Measurements from ENCODE around the gene PAOX.

Gene PAOX

DNA sequence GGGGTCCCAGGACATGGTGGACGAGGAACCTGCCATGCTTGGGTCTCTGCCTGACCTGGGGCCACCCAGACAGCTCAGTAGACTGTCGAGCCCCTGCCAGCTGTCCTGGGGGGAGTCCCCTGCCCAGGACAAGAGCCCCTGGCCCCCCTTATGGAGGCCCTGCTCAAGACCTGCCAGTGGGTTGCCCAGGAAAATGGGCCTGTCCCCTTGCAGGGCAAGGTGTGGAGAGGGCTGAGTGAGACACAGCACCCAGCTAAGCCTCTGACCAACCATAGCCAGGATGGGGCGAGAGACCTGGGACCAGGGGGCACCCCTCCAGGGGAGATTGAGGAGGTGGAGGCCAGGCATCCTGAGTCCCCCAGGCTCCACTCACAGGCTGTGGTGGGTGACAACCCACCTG, 23.1 kb upstream of the PAOX start:
- no peak for TF ChIP-seq ZFX (IDR thresholded peaks at IDR 0.05; ENCODE audit: borderline replicate concordance)
- TF ChIP-seq, protein P1, sequence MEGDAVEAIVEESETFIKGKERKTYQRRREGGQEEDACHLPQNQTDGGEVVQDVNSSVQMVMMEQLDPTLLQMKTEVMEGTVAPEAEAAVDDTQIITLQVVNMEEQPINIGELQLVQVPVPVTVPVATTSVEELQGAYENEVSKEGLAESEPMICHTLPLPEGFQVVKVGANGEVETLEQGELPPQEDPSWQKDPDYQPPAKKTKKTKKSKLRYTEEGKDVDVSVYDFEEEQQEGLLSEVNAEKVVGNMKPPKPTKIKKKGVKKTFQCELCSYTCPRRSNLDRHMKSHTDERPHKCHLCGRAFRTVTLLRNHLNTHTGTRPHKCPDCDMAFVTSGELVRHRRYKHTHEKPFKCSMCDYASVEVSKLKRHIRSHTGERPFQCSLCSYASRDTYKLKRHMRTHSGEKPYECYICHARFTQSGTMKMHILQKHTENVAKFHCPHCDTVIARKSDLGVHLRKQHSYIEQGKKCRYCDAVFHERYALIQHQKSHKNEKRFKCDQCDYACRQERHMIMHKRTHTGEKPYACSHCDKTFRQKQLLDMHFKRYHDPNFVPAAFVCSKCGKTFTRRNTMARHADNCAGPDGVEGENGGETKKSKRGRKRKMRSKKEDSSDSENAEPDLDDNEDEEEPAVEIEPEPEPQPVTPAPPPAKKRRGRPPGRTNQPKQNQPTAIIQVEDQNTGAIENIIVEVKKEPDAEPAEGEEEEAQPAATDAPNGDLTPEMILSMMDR (IDR thresholded peaks at IDR 0.05), result no peak

DNA sequence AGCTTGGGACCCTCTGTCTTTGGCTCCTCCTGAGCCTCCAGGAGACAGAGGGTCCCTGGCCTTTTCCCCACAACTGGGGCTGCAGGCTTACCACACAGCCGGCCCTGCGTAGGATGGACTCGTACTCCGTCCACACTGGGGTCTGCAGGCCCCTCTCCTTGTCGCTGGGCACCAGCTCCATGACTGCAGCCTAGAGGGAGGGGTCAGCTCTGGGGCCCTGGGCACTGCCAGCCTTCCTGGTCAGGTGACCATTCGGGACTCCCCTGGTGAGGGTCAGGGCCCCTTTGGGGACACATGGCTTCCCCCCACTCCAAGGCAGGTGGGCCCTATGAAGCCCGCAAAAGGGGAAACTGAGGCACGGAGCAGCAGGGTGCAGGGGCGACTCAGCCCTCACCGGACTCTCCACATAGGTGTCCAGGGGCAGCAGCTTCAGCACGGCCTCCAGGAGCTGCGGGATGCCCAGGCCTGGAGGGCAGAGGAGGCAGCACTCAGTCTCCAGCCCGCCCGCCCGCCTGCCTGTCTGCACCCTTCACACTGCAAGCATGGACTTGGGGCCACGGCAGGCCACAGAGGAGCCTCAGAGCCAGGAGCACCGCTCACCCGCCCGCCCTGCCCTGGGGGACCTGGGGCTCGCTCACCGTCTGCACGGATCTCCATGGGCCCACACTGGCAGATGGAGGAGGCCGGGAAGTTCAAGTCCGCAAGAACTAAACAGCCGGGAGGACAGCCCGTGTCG, 22.3 kb upstream of the PAOX start:
- peak overlapping the region; percentile 97 for H3K27ac ChIP-seq
- no peak for TF ChIP-seq ZFX (IDR thresholded peaks at IDR 0.05; ENCODE audit: borderline replicate concordance)
- TF ChIP-seq, protein P1 (IDR thresholded peaks at IDR 0.05), result no peak

More for the DNA sequence above, 23.1 kb upstream of the PAOX start:
- H3K27ac ChIP-seq, result no peak overlapping the region

DNA sequence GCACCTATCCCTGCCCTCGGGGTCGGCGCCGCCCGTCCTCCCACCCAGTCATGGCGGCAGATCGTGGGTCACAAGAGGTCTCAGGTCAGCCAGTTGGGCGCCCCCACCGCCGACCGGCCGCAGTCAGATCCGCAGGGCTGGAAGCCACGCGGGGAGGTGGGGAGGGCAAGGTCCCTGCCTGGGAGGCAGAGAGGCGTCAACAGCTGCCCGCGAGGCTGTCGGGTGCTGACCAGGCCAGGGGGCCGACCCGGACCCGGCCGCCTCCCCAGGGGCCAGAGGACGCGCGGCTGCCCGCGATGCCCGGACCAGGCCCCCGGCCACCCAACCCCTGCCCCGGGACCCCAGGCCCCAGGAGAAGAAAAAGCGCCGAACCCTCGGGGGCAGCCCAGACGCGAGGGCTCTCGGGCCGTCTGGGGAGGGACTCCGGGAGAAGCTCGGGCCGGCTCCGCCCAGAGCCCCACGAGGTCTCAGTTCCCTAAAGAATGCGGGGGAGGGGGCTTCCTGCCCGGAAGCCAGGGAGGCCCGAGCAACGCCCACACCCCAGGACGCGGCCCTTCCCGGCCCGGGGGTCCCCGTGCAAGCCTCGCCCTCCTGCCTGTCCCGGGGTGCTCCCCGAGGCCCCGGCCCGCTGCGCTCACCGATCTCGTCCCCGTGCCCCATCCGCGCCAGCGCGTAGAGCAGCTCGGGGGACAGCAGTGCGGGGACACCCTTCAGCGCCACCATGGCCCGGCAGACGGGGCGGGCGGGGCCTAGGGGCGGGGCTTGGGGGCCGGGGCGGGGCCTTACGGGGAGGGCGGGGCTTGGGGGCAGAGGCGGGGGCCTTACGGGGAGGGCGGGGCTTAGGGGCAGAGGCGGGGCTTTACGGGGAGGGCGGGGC, 21.5 kb upstream of the PAOX start, which contains the start of gene FUOM:
Gene FUOM, minus strand, starts transcription at position 735 of the 877 bp plus-strand sequence. Its CDS starts 12 bp downstream, at position 723.
- TF ChIP-seq, protein P1 (IDR thresholded peaks at IDR 0.05), result no peak
- no peak for TF ChIP-seq ZFX (IDR thresholded peaks at IDR 0.05; ENCODE audit: borderline replicate concordance)
- peak within 1 kb of the TSS; percentile 97 for H3K27ac ChIP-seq

DNA sequence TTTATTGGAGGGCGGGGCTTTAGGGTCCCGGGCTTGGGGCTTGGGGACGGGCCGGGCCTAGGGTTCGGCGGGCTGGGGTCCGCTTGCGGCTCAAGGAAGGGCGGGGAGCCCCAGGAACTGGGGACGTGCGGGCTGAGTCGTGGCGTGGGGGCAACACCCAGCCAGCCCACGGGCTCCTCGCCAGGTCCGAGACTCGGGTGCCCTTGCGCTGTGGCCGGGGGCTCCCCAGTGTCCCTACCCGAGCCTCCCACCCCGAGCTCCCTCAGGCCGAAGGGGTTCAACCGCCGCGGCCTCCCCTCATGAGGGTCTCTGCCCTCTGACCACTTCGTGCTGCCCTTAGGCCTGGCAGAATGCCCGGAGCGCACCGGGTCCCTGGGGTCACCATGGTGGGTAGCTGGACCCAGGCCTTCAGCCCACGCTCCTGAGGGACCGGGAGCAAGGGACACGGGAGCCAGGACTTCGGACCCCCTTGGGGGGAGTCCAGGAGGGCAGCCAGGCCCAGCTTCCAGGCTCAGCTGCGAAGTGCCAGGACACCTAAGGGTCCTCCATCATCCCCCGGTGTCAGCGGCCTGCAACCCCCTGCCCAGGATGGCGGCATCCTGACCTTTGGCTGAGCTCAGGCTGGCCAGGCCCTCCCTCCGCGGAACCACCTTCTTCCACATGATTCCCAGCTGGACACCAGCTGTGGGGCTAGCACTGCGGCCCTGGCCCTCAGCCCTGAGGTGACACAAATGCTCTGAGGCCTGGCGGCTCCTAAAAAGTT, 20.7 kb upstream of the PAOX start:
- TF ChIP-seq, protein P1 (IDR thresholded peaks at IDR 0.05), result no peak
- TF ChIP-seq ZFX (IDR thresholded peaks at IDR 0.05; ENCODE audit: borderline replicate concordance), result no peak
- peak overlapping the region; percentile 97 for H3K27ac ChIP-seq

DNA sequence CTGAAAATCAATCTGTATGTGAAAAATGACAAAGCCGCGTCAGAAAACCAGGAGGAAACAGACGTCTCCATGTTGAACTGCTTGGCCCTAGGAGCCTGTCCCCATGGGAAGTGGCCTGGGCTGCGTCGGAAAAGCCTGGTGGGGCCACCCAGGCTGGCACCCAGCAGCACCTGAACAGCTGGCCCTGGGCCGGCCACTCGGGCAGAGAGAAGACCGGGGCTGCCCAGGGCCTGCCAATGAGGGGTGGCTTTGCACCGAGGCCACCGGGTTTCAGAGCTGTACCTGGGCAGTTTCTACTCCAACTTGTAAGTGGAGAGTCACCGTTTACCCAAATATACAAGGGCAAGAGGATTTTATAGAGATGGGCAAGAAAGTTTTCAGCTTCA, 20.1 kb upstream of the PAOX start:
- no peak for TF ChIP-seq ZFX (IDR thresholded peaks at IDR 0.05; ENCODE audit: borderline replicate concordance)
- TF ChIP-seq, protein P1 (IDR thresholded peaks at IDR 0.05), result no peak
- peak overlapping the region; percentile 97 for H3K27ac ChIP-seq

DNA sequence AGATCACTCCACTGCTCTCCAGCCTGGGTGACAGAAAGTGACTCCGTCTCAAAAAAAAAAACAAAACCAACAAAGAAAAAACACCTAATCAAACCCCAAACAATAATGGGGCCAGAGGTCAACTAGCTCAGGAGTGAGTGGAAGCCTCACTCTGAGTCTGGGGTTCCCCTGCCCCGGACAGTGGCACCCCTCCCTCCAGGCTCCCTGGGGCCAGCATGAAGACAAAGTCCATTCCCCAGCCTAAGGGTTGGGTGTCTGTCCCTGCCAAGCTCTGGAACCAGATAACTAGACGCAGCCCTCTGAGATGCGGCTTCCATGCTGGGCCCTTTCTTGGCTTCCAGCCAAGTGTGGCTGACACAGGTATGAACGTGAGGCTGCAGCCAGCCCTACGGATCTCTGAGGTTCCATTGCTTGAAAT, 19.5 kb upstream of the PAOX start:
- H3K27ac ChIP-seq, result peak overlapping the region; percentile 97
- TF ChIP-seq ZFX (IDR thresholded peaks at IDR 0.05; ENCODE audit: borderline replicate concordance), result no peak
- TF ChIP-seq, protein P1 (IDR thresholded peaks at IDR 0.05), result no peak

All from 22Rv1 (cell line).